Fibroblast of skin of scalp (primary cell): ENCODE measurements around the gene ABHD10. TPM values are rescaled to one million over a fixed set of nuclear protein-coding genes. Genes with fewer than 3 reads are reported as not detected.

Source experiments
- DNase-seq: peaks from one replicate; pipeline ENCODE4 v3.0.0-alpha.2; 2013
- polyA plus RNA-seq, 2 experiments: library from polyadenylated mRNA; unstranded; fragments of 120-200 nt; gene quantifications; one replicate each; pipeline ENCODE4 v1.2.1, GENCODE V29; 2013; ENCODE audit not compliant: insufficient read length in 2 of 2

ABHD10 gene
- polyA plus RNA-seq (2013, experiment 1 of 2; ENCODE audit: insufficient read length), result 22.4 TPM
- polyA plus RNA-seq (2013, experiment 2 of 2; ENCODE audit: insufficient read length), result 21.9 TPM

DNA sequence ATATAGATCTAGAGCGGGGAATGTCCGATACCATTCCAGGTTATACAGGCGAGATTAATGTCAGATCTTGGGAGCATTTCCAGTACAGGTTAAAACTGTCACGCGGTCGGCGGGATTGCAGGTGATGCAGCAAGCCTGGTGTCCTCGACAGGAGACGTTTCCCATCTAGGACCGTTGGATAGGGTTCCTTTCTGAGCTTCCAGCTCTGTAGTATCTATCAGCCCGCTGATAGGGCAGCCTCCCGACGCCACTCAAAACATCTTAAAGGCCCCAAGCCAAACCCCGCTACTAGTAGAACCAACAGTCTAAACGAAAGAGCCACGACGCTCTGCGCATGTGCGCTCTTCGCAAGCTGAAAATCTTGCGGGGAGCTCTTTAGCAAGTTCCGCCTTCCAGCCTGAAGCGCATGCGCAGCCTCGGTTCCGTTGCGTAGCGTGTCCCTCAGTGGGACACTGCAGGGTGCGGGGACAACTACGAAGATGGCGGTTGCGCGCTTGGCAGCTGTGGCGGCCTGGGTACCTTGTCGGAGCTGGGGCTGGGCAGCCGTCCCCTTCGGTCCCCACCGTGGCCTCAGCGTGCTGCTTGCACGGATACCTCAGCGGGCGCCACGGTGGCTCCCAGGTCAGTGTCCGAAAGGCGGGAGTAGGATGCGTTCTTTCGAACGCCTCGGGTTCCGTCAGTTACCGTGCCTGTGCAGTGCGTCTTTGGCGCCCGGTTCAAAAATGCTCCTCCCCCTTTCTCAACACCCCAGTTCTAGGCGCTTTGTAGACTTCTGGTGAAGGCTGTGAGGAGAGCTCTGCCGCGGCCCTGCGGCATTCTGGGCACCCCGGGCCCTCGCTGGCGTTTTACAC, at the start of gene ABHD10:
Gene ABHD10 (plus strand): TSS at position 444 of the 851 bp plus-strand sequence. CDS start 36 bp downstream, at position 480.
- peak; percentile 98 for DNase-seq

DNA sequence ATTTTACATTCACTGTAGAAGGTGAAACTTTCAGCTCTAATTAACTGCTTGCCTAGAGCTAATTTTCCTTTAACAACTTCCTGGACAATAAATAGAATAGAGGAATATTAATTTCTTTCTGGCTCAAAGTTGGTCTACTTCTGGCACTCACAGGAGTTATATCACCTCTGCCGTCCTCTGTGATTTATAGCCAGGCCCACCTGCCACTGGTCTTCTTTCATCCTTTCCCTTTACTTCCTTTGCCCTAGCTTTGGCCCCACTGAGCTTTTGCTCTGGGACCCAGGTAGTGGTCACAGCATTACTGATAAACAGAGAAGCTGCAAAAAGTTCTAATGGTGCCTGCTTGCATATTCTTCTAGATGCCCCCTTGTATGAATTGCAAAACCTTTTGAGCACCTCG, 49.3 kb upstream of the ABHD10 start:
- DNase-seq, result no peak

GRCh38 chr3:111932946-111933345, 45.9 kb upstream of the ABHD10 start:
- no peak for DNase-seq

DNA sequence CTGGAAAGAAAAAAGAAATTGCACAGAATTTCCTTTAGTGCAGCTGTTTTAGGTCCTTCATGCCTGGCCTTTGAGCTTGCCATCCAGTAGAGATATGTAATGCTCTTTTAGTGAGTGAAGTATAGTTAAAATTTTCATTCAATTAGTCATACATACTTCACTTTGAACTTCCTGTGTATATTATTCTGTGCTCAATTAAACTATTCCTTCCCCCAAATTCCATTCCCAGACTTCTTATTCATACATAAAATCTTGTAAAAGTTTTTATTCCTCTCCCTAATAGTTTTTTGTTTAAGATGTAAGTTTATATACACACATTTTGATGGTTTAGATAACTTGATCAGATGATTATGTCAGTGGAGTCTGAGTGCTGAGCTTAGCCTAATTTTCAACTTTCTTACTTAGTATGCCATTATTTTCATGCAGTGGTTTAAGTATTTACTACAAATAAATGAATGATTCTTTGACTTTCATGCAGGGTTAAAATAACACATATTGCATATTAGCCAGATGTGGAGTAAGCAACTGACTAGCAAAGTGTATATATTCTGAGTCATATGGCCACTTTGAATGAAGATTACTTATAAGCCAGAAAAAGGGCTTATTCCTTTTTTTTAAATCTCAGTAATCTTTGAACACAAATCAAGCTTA, 42.5 kb upstream of the ABHD10 start:
- peak; percentile 87 for DNase-seq

DNA sequence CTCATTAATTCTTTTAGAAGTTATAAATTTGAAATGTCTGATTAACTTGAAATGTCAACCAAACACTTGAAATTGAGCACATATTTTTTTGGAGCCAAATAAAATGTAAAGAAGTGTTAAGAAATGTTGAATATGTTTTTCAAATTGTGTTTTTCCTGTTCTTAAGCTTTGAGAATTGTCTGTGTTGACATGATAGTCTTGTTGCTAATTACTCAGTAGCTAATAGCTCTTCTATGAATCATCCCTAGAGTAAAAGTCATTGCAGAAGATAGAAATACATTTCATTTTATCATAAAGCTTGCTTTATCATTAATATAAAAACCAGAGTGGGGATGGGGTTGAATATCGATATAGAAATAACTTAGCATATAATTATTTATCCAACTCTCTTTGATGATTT, 41.9 kb upstream of the ABHD10 start:
- DNase-seq, result peak; percentile 17

GRCh38 chr3:111937871-111938270, 41.0 kb upstream of the ABHD10 start:
- DNase-seq, result no peak

DNA sequence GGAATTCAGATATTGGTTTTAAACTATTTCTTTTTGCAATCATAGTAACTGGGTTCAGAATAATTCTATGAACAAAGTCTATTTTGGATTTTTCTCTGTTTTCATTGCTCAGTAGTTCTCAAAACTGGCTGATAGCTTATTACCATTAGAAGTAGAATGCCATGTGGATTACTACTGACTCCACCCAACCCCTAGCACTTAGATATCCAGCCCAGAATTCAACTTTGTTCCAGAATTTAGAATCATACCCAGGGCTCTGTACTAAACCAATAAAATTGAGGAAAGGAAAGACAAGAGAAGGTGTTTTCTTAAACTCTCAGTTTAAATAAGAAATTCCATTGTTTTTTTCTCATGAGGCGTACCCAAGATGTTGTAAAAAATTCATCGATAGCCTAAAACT, 39.0 kb upstream of the ABHD10 start:
- no peak for DNase-seq

DNA sequence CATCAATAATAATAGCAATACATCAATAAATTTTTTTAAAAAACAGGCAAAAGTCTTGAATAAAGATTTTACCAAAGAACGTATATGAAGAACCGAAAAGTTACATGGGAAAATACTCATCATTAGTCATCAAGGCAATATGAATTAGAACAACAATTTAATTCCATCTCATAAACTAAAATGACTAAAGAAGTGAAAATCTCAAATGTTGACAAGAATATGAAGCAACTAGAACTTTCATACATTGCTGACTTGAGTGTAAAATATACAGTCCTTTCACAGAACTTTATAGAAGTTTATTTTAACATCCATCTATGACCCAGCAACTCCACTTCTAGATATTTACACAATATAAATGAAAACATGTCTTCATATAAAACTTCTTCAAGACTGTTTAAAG, 35.3 kb upstream of the ABHD10 start:
- no peak for DNase-seq

- no peak for DNase-seq
Observed at GRCh38 chr3:111944372-111944771, 34.5 kb upstream of the ABHD10 start.

- DNase-seq, result no peak
Observed at GRCh38 chr3:111947231-111947630, 31.6 kb upstream of the ABHD10 start.

DNA sequence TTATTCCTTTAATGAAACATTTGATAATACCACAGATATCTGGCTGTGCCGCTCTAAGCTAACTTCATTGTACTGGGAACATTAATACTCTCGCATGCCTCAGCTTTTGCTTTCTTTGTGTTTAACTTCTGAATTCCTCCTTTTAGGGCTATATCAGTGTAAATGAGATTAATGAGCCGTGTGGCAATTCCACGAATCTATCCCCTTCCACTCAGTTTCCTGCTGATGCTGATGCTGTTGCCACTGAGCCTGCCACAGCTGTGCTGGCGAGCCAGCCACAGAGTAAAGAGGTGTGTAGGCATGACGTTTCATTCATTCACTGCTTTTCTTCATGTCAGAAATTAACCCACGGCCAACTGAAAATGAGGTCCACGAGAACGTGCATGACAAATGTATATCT, 30.0 kb upstream of the ABHD10 start:
- no peak for DNase-seq

DNA sequence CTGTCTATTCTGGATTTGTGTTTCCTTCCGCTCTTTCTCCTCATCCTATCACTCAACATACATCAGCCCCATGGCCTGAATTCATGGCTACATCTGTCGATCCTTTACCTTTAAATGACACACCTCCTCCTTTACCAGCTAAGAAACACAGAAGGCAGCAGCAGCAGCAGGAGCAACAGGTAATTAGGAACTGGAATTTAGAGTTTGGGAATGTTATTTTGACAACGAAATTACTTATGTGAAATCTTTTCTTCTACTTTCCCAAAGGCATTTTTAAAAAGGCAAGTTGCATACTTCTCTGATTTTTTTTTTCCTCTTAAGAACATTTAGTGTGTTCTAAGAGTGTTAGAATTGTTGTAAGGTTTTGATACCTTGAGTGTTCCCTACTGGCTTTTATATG, 29.1 kb upstream of the ABHD10 start:
- no peak for DNase-seq

DNA sequence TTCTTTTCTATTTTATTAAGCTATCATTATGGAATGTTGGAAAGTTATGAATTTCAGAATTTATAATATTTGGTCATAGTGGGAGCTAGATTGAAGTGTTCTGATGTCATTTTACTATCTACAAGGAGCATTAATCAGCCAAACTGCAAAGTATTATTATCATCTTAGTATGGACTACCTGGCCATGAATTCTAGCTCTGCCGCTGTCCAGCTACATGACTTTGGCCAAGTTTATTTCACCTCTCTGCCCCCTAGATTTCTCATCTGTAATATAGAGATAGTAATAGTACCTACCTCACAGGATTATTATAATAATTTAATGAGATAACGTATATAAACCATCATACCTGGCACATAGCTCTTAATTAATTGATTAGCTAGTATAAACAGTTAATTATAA, 27.8 kb upstream of the ABHD10 start:
- no peak for DNase-seq

GRCh38 chr3:111952086-111952485, 26.7 kb upstream of the ABHD10 start:
- no peak for DNase-seq

- no peak for DNase-seq
Observed at GRCh38 chr3:111952866-111953450, 25.9 kb upstream of the ABHD10 start.

- DNase-seq, result peak; percentile 84
Observed at GRCh38 chr3:111954228-111954990, 24.4 kb upstream of the ABHD10 start.

DNA sequence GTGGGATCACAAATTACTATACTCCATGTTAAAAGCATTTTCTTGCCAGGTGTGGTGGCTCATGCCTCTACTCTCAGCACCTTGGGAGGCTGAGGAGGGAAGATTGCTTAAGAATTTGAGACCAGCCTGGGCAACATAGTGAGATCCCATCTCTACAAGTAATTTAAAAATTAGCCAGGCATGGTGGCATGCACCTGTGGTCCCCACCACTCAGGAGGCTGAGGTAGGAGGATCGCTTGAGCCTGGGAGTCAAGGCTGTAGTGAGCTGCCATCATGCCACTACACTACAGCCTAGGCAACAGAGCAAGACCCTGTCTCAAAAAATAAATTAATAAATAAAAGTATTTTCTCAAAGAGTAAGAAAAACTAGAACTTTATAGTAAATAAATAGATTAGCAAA, 22.9 kb upstream of the ABHD10 start:
- no peak for DNase-seq

DNA sequence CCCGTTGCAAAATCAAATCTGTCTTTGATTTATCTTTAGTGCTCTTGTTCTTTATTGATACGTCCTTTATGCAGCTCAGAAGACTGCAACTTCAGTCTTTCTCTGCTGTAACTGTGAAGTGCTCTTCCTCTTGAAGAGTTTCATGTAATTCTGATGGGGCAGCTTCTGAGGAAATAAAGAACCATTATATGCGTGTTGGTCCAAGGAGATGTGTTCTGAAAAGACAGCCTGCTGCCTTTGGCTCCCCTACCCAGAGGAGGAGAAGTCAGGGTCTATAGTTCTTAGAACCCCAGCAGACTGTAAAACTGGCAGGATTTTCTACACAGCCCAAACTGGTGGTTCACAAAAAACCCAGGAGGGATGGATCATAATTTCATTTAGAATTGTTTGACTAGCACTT, 22.4 kb upstream of the ABHD10 start:
- no peak for DNase-seq

DNA sequence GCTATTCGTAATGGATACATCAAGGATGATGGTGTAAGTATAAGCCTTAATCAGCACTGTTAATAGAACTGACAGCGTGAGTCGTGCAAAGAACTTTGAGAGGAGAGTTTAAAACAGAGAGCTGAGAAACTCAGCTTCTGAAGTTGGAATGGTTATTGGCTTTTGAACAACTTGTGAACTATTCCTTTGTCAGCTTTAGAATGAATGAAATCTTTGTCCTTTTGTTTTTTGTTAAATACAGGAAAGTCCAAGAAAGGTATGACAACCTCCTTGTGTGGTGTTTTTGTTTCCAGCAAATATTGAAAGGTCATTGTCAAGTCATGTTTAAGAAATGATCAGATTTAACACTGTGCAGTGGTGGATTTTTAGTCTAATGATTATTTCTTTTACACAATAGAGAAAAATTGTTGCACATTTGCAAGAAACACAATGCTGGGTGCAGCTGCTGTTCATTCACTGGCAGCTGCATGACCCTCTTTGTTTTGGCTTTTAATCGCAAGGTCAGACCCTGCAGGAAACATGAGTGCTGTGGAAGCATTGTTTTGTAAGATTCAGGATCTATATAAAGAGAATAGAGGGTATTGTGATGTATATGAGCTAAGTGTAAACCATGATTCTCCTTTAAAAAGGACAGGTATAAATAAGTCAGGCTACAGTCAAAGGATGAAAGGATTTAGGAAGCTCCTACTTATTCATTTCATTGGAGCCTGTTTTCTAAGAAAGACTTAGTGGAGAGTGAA, 21.7 kb upstream of the ABHD10 start:
- no peak for DNase-seq

DNA sequence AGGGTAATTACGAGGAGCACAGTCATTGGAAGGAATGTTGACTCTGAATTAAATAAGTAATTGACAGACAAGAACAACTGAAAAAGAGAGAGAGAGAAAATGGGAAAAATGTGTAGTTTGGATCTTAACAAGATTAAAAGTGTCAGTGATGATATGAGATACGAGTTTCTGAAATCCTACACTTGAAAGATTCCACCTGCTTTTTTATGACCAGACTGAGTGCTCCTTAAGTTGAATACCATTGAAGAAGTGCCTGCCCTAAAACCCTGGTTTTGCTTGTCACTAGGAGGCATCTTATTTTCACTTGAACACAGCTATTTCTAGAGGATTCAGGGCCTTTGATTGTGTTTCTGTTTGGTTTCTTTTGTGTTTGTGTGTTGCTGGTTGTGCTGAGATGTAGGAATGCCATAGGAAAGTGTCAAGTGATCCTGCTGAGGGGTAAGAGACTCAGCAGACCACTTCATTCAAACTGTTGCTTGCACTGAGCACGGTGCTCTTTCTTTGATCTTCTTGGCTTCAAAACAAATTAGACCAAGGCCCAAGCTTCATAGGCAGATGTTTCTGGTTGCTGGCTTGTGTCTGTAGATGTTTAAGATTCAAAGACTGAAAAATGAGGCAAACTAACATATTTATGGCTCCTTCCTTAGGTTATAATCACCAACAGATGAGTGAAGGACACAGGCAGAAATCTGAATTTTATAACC, 17.2 kb upstream of the ABHD10 start:
- no peak for DNase-seq

DNA sequence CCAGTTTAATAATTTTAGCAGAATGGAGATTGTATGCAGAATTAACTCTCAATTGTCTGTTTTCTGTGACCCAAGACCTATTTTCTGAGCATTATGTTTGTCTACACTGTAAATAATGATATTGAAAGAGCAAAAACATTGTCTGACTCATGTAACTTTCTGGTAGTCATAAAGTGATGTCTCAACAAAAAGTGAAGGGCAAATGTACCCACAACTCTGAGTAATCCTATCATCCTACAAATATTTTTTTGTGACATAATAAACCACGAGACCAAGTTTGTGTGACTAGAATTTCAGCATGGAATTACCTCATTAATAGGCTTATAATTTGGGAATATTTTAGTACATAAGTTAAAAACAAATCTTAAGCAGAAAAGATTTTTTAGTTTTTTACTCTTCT, 15.4 kb upstream of the ABHD10 start:
- DNase-seq, result peak; percentile 54
